ENCODE data around the gene PRDM4. TPM values are rescaled to one million over a fixed set of nuclear protein-coding genes. Genes with fewer than 3 reads are reported as not detected.
"Not testable (repeated sequence)": the region's sequence is repeated elsewhere in the genome, so short reads cannot be mapped to it uniquely, and the experiment has no call there.

PRDM4 gene
- total RNA-seq, 1 experiment from 2014 or later = 16.9 TPM

GRCh38 chr12:107776171-107776570, 15.2 kb upstream of the PRDM4 start:
- DNase-seq (ENCODE audit: low read depth) = no peak

DNA sequence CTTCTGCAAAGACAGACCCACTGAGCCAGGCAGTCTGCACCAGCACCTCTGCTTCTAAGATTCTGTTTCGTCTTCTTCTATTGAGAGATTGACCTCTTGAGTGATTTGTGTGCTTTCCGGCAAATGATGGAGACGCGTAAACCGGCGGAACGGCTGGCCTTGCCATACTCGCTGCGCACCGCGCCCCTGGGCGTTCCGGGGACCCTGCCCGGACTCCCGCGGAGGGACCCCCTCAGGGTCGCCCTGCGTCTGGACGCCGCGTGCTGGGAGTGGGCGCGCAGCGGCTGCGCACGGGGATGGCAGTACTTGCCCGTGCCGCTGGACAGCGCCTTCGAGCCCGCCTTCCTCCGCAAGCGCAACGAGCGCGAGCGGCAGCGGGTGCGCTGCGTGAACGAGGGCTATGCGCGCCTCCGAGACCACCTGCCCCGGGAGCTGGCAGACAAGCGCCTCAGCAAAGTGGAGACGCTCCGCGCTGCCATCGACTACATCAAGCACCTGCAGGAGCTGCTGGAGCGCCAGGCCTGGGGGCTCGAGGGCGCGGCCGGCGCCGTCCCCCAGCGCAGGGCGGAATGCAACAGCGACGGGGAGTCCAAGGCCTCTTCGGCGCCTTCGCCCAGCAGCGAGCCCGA, 14.3 kb upstream of the PRDM4 start:
- DNase-seq (ENCODE audit: low read depth) = no peak
- in situ Hi-C loops (cut with HindIII; ENCODE audit: low pct_unique_long_range_greater_than_20kb, low sequenced_read_pairs) = no loop called here

More at GRCh38 chr12:107776171-107776570, 15.2 kb upstream of the PRDM4 start:
- in situ Hi-C loops (cut with HindIII; ENCODE audit: low pct_unique_long_range_greater_than_20kb, low sequenced_read_pairs) = no loop called here

GRCh38 chr12:107774349-107775029, 13.6 kb upstream of the PRDM4 start, which contains the start of gene ASCL4:
Gene ASCL4, plus strand, starts transcription at chr12:107774704. Its CDS starts 515 bp downstream, at chr12:107775219.
- in situ Hi-C loops (cut with HindIII; ENCODE audit: low pct_unique_long_range_greater_than_20kb, low sequenced_read_pairs) = no loop called here
- no peak for DNase-seq (ENCODE audit: low read depth)

- no peak for DNase-seq (ENCODE audit: low read depth)
- in situ Hi-C loops (cut with HindIII; ENCODE audit: low pct_unique_long_range_greater_than_20kb, low sequenced_read_pairs) = no loop called here
These were observed 6.5 kb upstream of the PRDM4 start for GRCh38 chr12:107767466-107767865.

DNA sequence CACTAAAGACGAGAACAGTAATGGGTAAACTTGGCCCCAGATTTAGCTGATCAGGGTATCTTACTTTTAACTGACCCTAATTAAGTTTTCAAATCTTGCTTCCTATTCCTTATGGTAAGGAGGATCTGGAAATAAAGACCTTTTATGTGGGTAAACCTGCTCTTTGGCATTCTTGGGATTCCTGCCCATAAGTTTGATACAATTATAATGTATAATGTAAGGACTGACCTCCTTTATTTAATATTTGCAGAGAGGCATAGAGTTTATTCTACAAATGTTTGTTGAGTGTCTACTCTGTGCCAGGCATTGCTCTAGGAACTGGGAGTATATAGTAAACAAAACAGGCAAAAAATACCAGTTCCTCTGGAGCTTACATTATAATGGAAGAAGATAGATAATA, 4.4 kb upstream of the PRDM4 start:
- in situ Hi-C loops (cut with HindIII; ENCODE audit: low pct_unique_long_range_greater_than_20kb, low sequenced_read_pairs) = no loop called here
- DNase-seq (ENCODE audit: low read depth) = no peak

- DNase-seq (ENCODE audit: low read depth) = no peak
- in situ Hi-C loops (cut with HindIII; ENCODE audit: low pct_unique_long_range_greater_than_20kb, low sequenced_read_pairs) = no loop called here
These were observed 3.7 kb upstream of the PRDM4 start for GRCh38 chr12:107764626-107765025.

GRCh38 chr12:107762874-107763273, 1.9 kb upstream of the PRDM4 start:
- DNase-seq (ENCODE audit: low read depth) = no peak
- in situ Hi-C loops (cut with HindIII; ENCODE audit: low pct_unique_long_range_greater_than_20kb, low sequenced_read_pairs) = no loop called here

DNA sequence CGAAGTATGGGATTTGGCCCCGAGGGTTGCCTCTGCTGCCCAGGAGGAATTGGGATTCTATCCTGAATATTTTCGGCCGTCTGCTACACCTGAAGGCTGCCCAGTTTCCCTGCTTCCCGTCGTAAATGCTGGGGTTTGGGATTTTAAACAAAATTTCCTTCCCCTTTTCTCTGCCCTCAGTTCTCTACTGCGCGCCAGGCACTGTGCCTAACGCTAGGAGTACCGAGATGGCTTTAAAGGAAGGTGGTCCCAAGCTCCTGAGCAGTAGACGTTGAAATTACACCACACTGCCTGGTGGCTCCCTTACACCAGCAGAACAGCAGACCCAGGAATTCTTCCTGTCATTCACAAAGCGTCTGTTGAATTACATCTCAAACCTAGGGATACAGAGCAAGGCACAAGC, 566 bp upstream of the PRDM4 start:
- in situ Hi-C loops (cut with HindIII; ENCODE audit: low pct_unique_long_range_greater_than_20kb, low sequenced_read_pairs) = no loop called here

DNA sequence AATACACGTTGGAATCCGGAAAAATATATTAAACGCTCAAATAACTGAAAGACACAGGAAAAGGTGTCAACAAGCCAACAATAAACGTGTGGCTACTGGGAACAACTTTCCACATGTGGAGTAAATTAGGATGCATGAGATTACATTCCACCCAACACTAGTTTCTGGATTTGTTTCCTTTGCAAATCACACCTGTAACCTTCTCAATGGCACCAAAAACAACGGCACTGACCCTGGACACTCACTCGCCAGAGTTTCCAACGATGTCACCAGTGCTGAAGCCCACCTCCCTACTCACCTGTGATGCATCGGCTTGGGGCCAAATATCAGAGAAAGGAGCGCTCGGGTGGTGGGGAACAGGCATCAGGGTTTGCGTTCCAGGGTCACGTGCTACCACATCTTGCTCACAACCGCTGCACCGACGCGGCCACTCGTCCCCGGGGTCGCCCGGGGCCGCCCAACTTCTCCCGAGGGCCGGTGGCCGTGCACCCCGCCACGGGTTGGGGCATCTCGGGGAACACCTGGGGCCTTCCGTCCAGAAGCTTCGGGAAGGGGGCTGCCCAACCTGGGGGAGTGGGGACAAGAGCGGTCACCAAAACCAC, 629 bp downstream of the PRDM4 start:
- peak; percentile 18 for DNase-seq (ENCODE audit: low read depth)
- in situ Hi-C loops (cut with HindIII; ENCODE audit: low pct_unique_long_range_greater_than_20kb, low sequenced_read_pairs) = no loop called here

More for the DNA sequence above, 566 bp upstream of the PRDM4 start:
- no peak for DNase-seq (ENCODE audit: low read depth)

DNA sequence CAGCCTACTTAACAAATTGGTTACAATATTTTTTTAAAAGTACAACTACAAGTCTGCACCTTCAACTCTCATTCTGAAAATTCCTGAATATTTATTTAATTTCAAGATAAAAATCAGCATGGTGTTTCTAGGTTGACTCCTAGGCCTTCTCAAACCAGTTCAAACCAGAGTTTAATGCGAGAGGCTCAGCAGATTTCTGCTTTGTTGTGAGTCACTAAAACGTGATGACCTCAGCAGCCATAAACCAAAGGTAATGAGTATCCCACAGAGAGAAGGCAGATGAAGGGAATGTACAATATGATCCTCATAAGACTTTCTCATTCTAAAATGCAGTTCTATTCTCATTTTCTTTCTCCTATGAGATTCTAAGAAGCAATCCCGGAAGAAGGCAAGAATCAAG, 1.5 kb downstream of the PRDM4 start:
- in situ Hi-C loops (cut with HindIII; ENCODE audit: low pct_unique_long_range_greater_than_20kb, low sequenced_read_pairs) = no loop called here
- peak; percentile 62 for DNase-seq (ENCODE audit: low read depth)

DNA sequence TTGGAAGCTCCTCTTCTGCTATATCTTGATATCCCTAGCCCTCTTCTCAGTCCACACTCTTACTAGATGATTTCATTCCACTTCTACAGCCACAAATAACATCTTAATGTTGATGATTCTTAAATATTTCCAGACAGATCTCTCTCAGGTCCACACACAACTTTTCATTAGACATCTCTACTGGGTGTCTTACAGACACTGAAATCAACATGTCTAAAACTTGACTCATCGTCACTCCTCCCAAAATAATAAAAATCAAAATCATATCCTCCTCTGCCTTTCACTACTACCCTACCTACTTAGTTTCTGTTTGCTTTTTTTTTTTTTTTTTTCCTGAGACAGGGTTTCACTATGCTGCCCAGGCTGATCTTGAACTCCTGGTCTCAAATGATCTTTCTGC, 11.9 kb downstream of the PRDM4 start:
- in situ Hi-C loops (cut with HindIII; ENCODE audit: low pct_unique_long_range_greater_than_20kb, low sequenced_read_pairs) = no loop called here
- no peak for DNase-seq (ENCODE audit: low read depth)

- DNase-seq (ENCODE audit: low read depth) = no peak
- in situ Hi-C loops (cut with HindIII; ENCODE audit: low pct_unique_long_range_greater_than_20kb, low sequenced_read_pairs) = no loop called here
These were observed 12.5 kb downstream of the PRDM4 start for GRCh38 chr12:107748472-107748871.

- DNase-seq (ENCODE audit: low read depth) = no peak
- in situ Hi-C loops (cut with HindIII; ENCODE audit: low pct_unique_long_range_greater_than_20kb, low sequenced_read_pairs) = no loop called here
These were observed 24.0 kb downstream of the PRDM4 start for GRCh38 chr12:107736914-107737313.

GRCh38 chr12:107735763-107736162, 25.2 kb downstream of the PRDM4 start:
- no peak for DNase-seq (ENCODE audit: low read depth)
- in situ Hi-C loops (cut with HindIII; ENCODE audit: low pct_unique_long_range_greater_than_20kb, low sequenced_read_pairs) = no loop called here

DNA sequence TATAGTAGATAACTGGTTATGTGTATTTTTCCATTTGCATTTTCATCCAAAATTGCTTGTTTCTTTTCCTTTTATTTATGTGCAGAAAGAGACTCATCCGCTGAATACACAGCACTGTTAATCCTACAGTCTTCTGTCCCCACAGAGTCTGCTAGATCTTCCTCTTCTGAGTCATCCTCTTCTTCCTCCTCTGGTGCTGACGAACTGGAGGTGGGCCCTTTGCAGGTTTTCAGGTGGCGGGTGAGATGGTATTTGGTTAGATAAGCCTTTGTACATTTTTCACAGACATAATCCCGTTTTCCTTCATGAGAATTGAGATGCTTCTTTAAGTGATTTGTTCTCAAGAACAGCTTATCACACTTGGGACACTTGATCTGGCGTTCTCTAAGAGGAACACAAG, 26.8 kb downstream of the PRDM4 start:
- no peak for DNase-seq (ENCODE audit: low read depth)
- in situ Hi-C loops (cut with HindIII; ENCODE audit: low pct_unique_long_range_greater_than_20kb, low sequenced_read_pairs) = no loop called here

DNA sequence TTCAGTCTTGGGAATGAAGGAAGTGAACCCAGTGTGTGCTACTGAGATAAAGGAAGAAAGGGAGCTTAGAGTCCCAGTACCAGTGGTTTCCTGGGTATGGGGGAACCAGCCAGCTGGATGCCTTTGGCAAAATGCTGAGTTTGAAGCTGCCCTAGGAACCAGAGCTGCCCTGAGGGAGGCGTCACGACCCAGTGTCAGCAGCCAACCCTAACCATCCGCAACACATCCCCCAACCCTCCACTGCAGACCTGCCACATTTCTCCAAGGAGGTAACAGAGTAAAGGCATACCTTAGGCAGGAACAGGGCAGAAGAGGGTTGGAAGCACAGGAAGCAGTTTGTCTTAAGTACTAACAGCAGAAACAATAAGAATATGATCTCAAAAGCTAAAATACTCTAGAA, 28.6 kb downstream of the PRDM4 start:
- in situ Hi-C loops (cut with HindIII; ENCODE audit: low pct_unique_long_range_greater_than_20kb, low sequenced_read_pairs) = no loop called here
- no peak for DNase-seq (ENCODE audit: low read depth)

GRCh38 chr12:107731366-107731765, 29.6 kb downstream of the PRDM4 start:
- in situ Hi-C loops (cut with HindIII; ENCODE audit: low pct_unique_long_range_greater_than_20kb, low sequenced_read_pairs) = no loop called here
- no peak for DNase-seq (ENCODE audit: low read depth)

GRCh38 chr12:107730618-107731341, 30.2 kb downstream of the PRDM4 start:
- in situ Hi-C loops (cut with HindIII; ENCODE audit: low pct_unique_long_range_greater_than_20kb, low sequenced_read_pairs) = no loop called here
- DNase-seq (ENCODE audit: low read depth) = no peak

DNA sequence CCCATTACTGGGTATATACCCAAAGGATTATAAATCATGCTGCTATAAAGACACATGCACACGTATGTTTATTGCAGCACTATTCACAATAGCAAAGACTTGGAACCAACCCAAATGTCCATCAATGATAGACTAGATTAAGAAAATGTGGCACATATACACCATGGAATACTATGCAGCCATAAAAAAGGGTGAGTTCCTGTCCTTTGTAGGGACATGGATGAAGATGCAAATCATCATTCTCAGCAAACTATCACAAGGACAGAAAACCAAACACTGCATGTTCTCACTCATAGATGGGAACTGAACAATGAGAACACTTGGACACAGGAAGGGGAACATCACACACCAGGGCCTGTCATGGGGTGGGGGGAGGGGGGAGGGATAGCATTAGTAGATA, 33.2 kb downstream of the PRDM4 start:
- DNase-seq (ENCODE audit: low read depth); in situ Hi-C loops (cut with HindIII; ENCODE audit: low pct_unique_long_range_greater_than_20kb, low sequenced_read_pairs): not testable (repeated sequence)

Measured in Caki2 (cell line).